IMR-90 (cell line): ENCODE measurements around the gene ROS1. TPM values are rescaled to one million over a fixed set of nuclear protein-coding genes. Genes with fewer than 3 reads are reported as not detected.
"Not testable (repeated sequence)": the region's sequence is repeated elsewhere in the genome, so short reads cannot be mapped to it uniquely, and the experiment has no call there.

Experiments used
- ATAC-seq: fragments of 200-7000 bp; cut with Tn5 transposase; 2 replicates; pipeline ENCODE4 v1.9.1; 2020; ENCODE audit warnings: low read depth, mild to moderate bottlenecking, moderate library complexity
- BruUV-seq: library from RNA; stranded (reverse); fragments of 400-500 nt; replicated peaks from 2 replicates; lab custom pipeline; 2021; lab: Mats Ljungman, UMichigan
- CTCF ChIA-PET: fragments of 300-600 bp; formaldehyde crosslinking; extraction: SDS; loops from one replicate; lab custom pipeline; 2021; ENCODE audit warnings: antibody characterized with exemption; lab: Yijun Ruan, JAX
- POLR2A ChIA-PET: fragments of 300-600 bp; sonication (Branson Sonifier 250); formaldehyde crosslinking; loops from one replicate; lab custom pipeline; 2022; ENCODE audit warnings: antibody characterized with exemption; ENCODE audit not compliant: unreplicated experiment; lab: Charles Lee
- DNase-seq: peaks from one replicate; pipeline ENCODE4 v3.0.0; 2013
- H2AFZ ChIP-seq: replicated peaks from 2 replicates; pipeline ENCODE3; 2013; ENCODE audit warnings: low read length, mild to moderate bottlenecking; ENCODE audit not compliant: poor library complexity
- H2AK5ac ChIP-seq: 2 replicates; pipeline ENCODE4 v1.6.1; 2013; ENCODE audit warnings: low read depth, low read length, inconsistent platforms
- H2AK9ac ChIP-seq: replicated peaks from 2 replicates; pipeline ENCODE3; 2013; ENCODE audit warnings: mild to moderate bottlenecking, low read depth, low read length, moderate library complexity; ENCODE audit not compliant: poor library complexity
- H2BK120ac ChIP-seq: 2 replicates; pipeline ENCODE4 v1.6.1; 2013; ENCODE audit warnings: low read depth, low read length, inconsistent platforms
- H2BK15ac ChIP-seq: 3 replicates; pipeline ENCODE4 v1.6.1; 2013; ENCODE audit warnings: low read depth, low read length, inconsistent platforms
- H2BK20ac ChIP-seq: 2 replicates; pipeline ENCODE4 v1.6.1; 2013; ENCODE audit warnings: low read depth, mild to moderate bottlenecking, inconsistent platforms, low read length, moderate library complexity
- H2BK5ac ChIP-seq: 2 replicates; pipeline ENCODE4 v1.6.1; 2013; ENCODE audit warnings: mild to moderate bottlenecking, low read depth, low read length, inconsistent platforms; ENCODE audit not compliant: poor library complexity, severe bottlenecking
- H3K14ac ChIP-seq: replicated peaks from 2 replicates; pipeline ENCODE4 v1.6.1; 2013; ENCODE audit warnings: low read depth, low read length, inconsistent platforms
- H3K18ac ChIP-seq: 2 replicates; pipeline ENCODE4 v1.6.1; 2013; ENCODE audit warnings: low read depth, low read length, control low read depth
- H3K23ac ChIP-seq: 2 replicates; pipeline ENCODE4 v1.6.1; 2013; ENCODE audit warnings: low read depth, low read length, inconsistent platforms
- H3K27ac ChIP-seq: 2 replicates; pipeline ENCODE4 v1.5.1; 2013; ENCODE audit warnings: mild to moderate bottlenecking, control low read depth, low read length; ENCODE audit not compliant: insufficient read depth
- H3K27me3 ChIP-seq: 2 replicates; pipeline ENCODE4 v1.6.1; 2013; ENCODE audit warnings: low read length; ENCODE audit not compliant: control insufficient read depth, insufficient read depth
- H3K36me3 ChIP-seq: 2 replicates; pipeline ENCODE4 v1.6.1; 2013; ENCODE audit warnings: low read length, mixed read lengths; ENCODE audit not compliant: control insufficient read depth, insufficient read depth
- H3K4ac ChIP-seq: 2 replicates; pipeline ENCODE4 v1.6.1; 2013; ENCODE audit warnings: low read depth, low read length, inconsistent platforms
- H3K4me1 ChIP-seq: 2 replicates; pipeline ENCODE4 v1.6.1; 2013; ENCODE audit warnings: low read length, mixed read lengths; ENCODE audit not compliant: control insufficient read depth, insufficient read depth
- H3K4me2 ChIP-seq: 2 replicates; pipeline ENCODE4 v1.6.1; 2013; ENCODE audit warnings: low read depth, mild to moderate bottlenecking, control low read depth, low read length, moderate library complexity
- H3K4me3 ChIP-seq: 2 replicates; pipeline ENCODE4 v1.5.1; 2013; ENCODE audit warnings: low read depth, mild to moderate bottlenecking, control low read depth, low read length, moderate library complexity; ENCODE audit not compliant: insufficient read depth
- H3K56ac ChIP-seq: 2 replicates; pipeline ENCODE4 v1.6.1; 2013; ENCODE audit warnings: low read length, inconsistent platforms; ENCODE audit not compliant: insufficient read depth; ENCODE audit errors: extremely low read depth
- H3K79me1 ChIP-seq, 2 experiments: 2 replicates each; pipeline ENCODE4 v1.6.1; 2013; ENCODE audit warnings: low read length in 2 of 2, inconsistent platforms in 1 of 2, low read depth in 1 of 2
- H3K9ac ChIP-seq: 2 replicates; pipeline ENCODE4 v1.6.1; 2013; ENCODE audit warnings: low read depth, low read length, control low read depth
- H3K9me1 ChIP-seq: 2 replicates; pipeline ENCODE4 v1.6.1; 2013; ENCODE audit warnings: low read length, inconsistent platforms; ENCODE audit not compliant: insufficient read depth
- H3K9me3 ChIP-seq: 2 replicates; pipeline ENCODE4 v1.6.1; 2013; ENCODE audit warnings: low read length; ENCODE audit not compliant: control insufficient read depth, insufficient read depth
- H4K20me1 ChIP-seq: 2 replicates; pipeline ENCODE4 v1.6.1; 2013; ENCODE audit warnings: low read length, inconsistent platforms; ENCODE audit not compliant: insufficient read depth
- H4K5ac ChIP-seq: 2 replicates; pipeline ENCODE4 v1.6.1; 2013; ENCODE audit warnings: mild to moderate bottlenecking, low read depth, low read length, control low read depth
- H4K8ac ChIP-seq, 2 experiments: 2 replicates each; pipeline ENCODE4 v1.6.1; 2013; ENCODE audit warnings: low read depth in 2 of 2, low read length in 2 of 2, control low read depth in 1 of 2, inconsistent platforms in 1 of 2
- H4K91ac ChIP-seq: 2 replicates; pipeline ENCODE4 v1.6.1; 2013; ENCODE audit warnings: low read depth, low read length, inconsistent platforms; ENCODE audit not compliant: insufficient read depth
- CEBPB ChIP-seq: IDR thresholded peaks from 2 replicates; pipeline ENCODE4 v1.6.1; 2012; ENCODE audit warnings: low read depth, low read length, improper control_type of control experiment
- POLR2A ChIP-seq: IDR thresholded peaks from 2 replicates; pipeline ENCODE4 v1.6.1; 2012; ENCODE audit warnings: mild to moderate bottlenecking, low read depth, low read length
- USF2 ChIP-seq: fragments of 150-350 bp; IDR thresholded peaks from 2 replicates; pipeline ENCODE4 v1.6.1; 2017; ENCODE audit warnings: mild to moderate bottlenecking, antibody characterized with exemption, low read length, low read depth
- WGBS, 2 experiments: methylation state at CpG; one replicate each; pipeline versions ENCODE4 v1.1.5 to v1.1.7; 2013; ENCODE audit warnings: missing lambda C conversion rate in 2 of 2; ENCODE audit not compliant: insufficient read length in 1 of 2; ENCODE audit errors: extremely low coverage in 2 of 2; 5-methylcytosine and 5-hydroxymethylcytosine counted together
- dilution Hi-C: fragments of 300-500 bp; cut with HindIII; formaldehyde crosslinking; loops from one replicate; pipeline ENCODE4 v1.14.3; 2018; ENCODE audit warnings: low sequenced_read_pairs; ENCODE audit not compliant: unreplicated experiment
- in situ Hi-C: fragments of 300-500 bp; cut with MboI; formaldehyde crosslinking; loops from 3 replicates; pipeline ENCODE4 v1.14.3; 2019; ENCODE audit warnings: low sequenced_read_pairs, inconsistent platforms, mixed read lengths
- intact Hi-C: fragments of 100-400 bp; cut with micrococcal nuclease; formaldehyde crosslinking; loops from 2 replicates; pipeline ENCODE4 v1.10.0; 2022
- polyA plus RNA-seq, 3 experiments: library from polyadenylated mRNA; depleted of rRNA; stranded (reverse); fragments of >200 nt; gene quantifications; 2 replicates each; pipeline ENCODE4 v1.2.3, GENCODE V29; 2012; ENCODE audit warnings: low replicate concordance in 1 of 3
- total RNA-seq: library from RNA; depleted of rRNA; stranded (reverse); fragments of >200 nt; gene quantifications from 2 replicates; pipeline ENCODE4 v1.2.3, GENCODE V29; 2012

The ROS1 gene
- total and polyA plus RNA-seq, 2 of the 4 experiments (the other 2 are of a cell fraction) = under 0.01 to 0.03 TPM

GRCh38 chr6:117469356-117469755, 43.6 kb upstream of the ROS1 start:
- Histone ChIP-seq H3K9me3 (no peaks in the 10 kb centered on the region), H3K9me1 (no peaks in the 10 kb centered on the region), H3K4me2 (no peak overlapping the region), H4K20me1 (no peaks in the 10 kb centered on the region), H2BK120ac (no peak overlapping the region), H3K27me3 (no peaks in the 10 kb centered on the region; the same call in 1 of the 2 replicates), H3K23ac (no peak overlapping the region), H2AFZ (no peak overlapping the region), H2AK9ac (no peak overlapping the region), H2BK5ac (no peak overlapping the region), H3K36me3 (no peaks in the 10 kb centered on the region), H2BK20ac (no peak overlapping the region), H4K91ac (no peak overlapping the region), H4K8ac (no peak overlapping the region), H2BK15ac (no peak overlapping the region), H3K4me1 (peaks cover 6% of the 10 kb centered on the region; the same call in 1 of the 2 replicates), H4K5ac (no peak overlapping the region), H3K18ac (no peak overlapping the region), H3K14ac (no peak overlapping the region), H2AK5ac (no peak overlapping the region), H3K4ac (no peak overlapping the region), H3K4me3 (no peak overlapping the region), H3K9ac (no peak overlapping the region), H3K56ac (no peak overlapping the region), H3K79me1 (no peaks in the 10 kb centered on the region), H3K27ac (no peak overlapping the region)
- ChIA-PET POLR2A (no interaction called here), CTCF (no interaction called here)
- BruUV-seq = no TSS peak
- TF ChIP-seq USF2 = no peak
- no peak for TF ChIP-seq POLR2A
- TF ChIP-seq CEBPB = no peak
- intact Hi-C loops (no loop called here), dilution Hi-C loops (no loop called here), in situ Hi-C loops (no loop called here)
- WGBS, 2 experiments = no CpG with 5 or more reads among the region's 4 CpGs
- DNase-seq (no peak), ATAC-seq (no peak)

GRCh38 chr6:117468527-117468926, 42.8 kb upstream of the ROS1 start:
- in situ Hi-C loops, H3K27ac ChIP-seq, H3K27me3 ChIP-seq, H3K4me1 ChIP-seq, H4K5ac ChIP-seq, H3K9ac ChIP-seq, H4K20me1 ChIP-seq, H2BK5ac ChIP-seq, BruUV-seq, intact Hi-C loops, H3K14ac ChIP-seq, H3K18ac ChIP-seq, H2AK9ac ChIP-seq, CTCF ChIA-PET, H3K56ac ChIP-seq, H3K36me3 ChIP-seq, H4K91ac ChIP-seq, H3K4me3 ChIP-seq, POLR2A ChIA-PET, dilution Hi-C loops, H2AFZ ChIP-seq, DNase-seq, H3K4ac ChIP-seq, H2AK5ac ChIP-seq, H2BK120ac ChIP-seq, H3K23ac ChIP-seq, H3K9me3 ChIP-seq, ATAC-seq, H3K4me2 ChIP-seq, H2BK15ac ChIP-seq, H3K79me1 ChIP-seq, H4K8ac ChIP-seq, H3K9me1 ChIP-seq, H2BK20ac ChIP-seq: not testable (repeated sequence)
- no CpG with 5 or more reads among the region's 4 CpGs for WGBS, 2 experiments
